Measurements from ENCODE around the gene VILL.
"Not testable (repeated sequence)": the region's sequence is repeated elsewhere in the genome, so short reads cannot be mapped to it uniquely, and the experiment has no call there.

VILL gene

GRCh38 chr3:37964146-37964545 lies 26.4 kb upstream of the VILL start:
- no peak for DNase-seq

- no peak for DNase-seq
These were observed 25.9 kb upstream of the VILL start for GRCh38 chr3:37964716-37965115.

- DNase-seq: no peak
These were observed 23.2 kb upstream of the VILL start for GRCh38 chr3:37967260-37967881.

- no peak for DNase-seq
These were observed 22.4 kb upstream of the VILL start for GRCh38 chr3:37968199-37968598.

GRCh38 chr3:37968813-37969595 lies 21.6 kb upstream of the VILL start:
- DNase-seq: no peak

- DNase-seq: no peak
These were observed 20.9 kb upstream of the VILL start for GRCh38 chr3:37969596-37970100.

- no peak for DNase-seq
These were observed 19.8 kb upstream of the VILL start for GRCh38 chr3:37970802-37971201.

- no peak for DNase-seq
These were observed 19.1 kb upstream of the VILL start for GRCh38 chr3:37971467-37971866.

- DNase-seq: not testable (repeated sequence)
These were observed 18.5 kb upstream of the VILL start for GRCh38 chr3:37972056-37972455.

GRCh38 chr3:37973246-37974054 lies 17.1 kb upstream of the VILL start:
- no peak for DNase-seq

GRCh38 chr3:37974121-37975083 lies 16.2 kb upstream of the VILL start:
- DNase-seq: peak; percentile 11

- DNase-seq: no peak
These were observed 10.8 kb upstream of the VILL start for GRCh38 chr3:37979541-37980461.

GRCh38 chr3:37980462-37981347 lies 9.9 kb upstream of the VILL start:
- no peak for DNase-seq

GRCh38 chr3:37981348-37981664 lies 9.3 kb upstream of the VILL start:
- no peak for DNase-seq

GRCh38 chr3:37982331-37982730 lies 8.3 kb upstream of the VILL start:
- DNase-seq: no peak

GRCh38 chr3:37984051-37984450 lies 6.5 kb upstream of the VILL start:
- DNase-seq: no peak

- no peak for DNase-seq
These were observed 6.0 kb upstream of the VILL start for GRCh38 chr3:37984596-37984995.

- DNase-seq: no peak
These were observed 4.8 kb upstream of the VILL start for GRCh38 chr3:37985637-37986320.

- DNase-seq: no peak
These were observed 3.9 kb upstream of the VILL start for GRCh38 chr3:37986479-37987314.
